Measurements from ENCODE around the gene C12orf42.
"Not testable (repeated sequence)": the region's sequence is repeated elsewhere in the genome, so short reads cannot be mapped to it uniquely, and the experiment has no call there.

Gene C12orf42

GRCh38 chr12:103498990-103499389, 3.2 kb upstream of the C12orf42 start:
- FAIRE-seq (no peak), DNase-seq (ENCODE audit: insufficient read length, low spot score) (no peak)

GRCh38 chr12:103494734-103495468, 867 bp downstream of the C12orf42 start:
- no peak for FAIRE-seq
- DNase-seq (ENCODE audit: insufficient read length, low spot score), result no peak

DNA sequence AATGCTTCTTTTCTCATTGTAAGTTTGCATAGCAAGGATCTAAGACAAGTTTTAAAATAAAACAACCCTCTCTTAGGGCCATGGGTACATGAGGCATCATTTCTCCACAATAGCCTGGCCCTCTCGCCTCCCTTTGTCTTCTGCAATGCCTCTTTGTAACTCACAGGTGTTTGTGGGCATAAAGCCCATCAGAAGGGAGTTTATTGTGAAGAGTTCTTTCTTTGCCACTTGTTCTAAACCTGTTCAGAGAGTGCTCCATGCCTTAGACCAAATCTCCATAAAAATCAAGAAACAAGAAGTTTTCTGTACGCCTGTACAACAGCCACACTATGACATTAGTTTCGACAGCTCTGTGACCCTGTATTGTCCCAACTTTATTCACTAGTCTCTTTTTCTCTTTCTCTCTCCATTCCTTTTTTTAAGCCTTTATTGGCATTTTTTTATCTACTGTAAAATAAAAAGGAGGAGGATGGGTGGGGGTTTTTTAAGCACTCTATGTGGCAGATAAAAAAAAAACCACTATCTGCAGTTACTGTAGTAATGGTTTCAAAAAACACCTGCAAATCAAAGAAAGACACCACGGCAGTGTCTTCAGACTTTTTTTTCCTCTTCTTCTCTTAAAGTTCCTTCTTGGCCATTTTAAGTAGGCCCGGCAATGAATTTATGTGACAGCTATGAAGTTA, 1.6 kb downstream of the C12orf42 start:
- FAIRE-seq, result no peak

DNA sequence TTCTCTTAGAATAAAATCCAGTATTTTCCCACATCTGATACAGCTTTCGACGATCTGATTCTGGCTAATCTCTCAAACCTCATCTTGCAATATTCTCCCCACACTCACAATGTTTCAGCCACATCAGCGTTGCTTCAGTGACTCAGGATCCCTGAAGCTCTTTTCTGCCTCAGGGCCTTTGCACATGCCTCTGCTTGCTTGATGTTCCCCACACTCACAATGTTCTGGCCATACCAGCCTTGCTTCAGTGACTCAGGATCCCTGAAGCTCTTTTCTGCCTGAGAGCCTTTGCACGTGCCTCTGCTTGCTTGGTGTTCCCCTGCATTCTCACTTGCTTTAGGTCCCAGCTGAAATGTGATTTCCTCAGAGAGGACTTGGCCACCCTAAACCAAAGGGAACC, 2.6 kb downstream of the C12orf42 start:
- no peak for FAIRE-seq

More for the DNA sequence above, 1.6 kb downstream of the C12orf42 start:
- DNase-seq (ENCODE audit: insufficient read length, low spot score), result no peak

GRCh38 chr12:103482365-103482764, 13.4 kb downstream of the C12orf42 start:
- DNase-seq (ENCODE audit: insufficient read length, low spot score), result no peak
- FAIRE-seq, result no peak

More for the DNA sequence above, 2.6 kb downstream of the C12orf42 start:
- no peak for DNase-seq (ENCODE audit: insufficient read length, low spot score)

- FAIRE-seq (no peak), DNase-seq (ENCODE audit: insufficient read length, low spot score) (no peak)
Measured at GRCh38 chr12:103475073-103475472, 20.7 kb downstream of the C12orf42 start.

GRCh38 chr12:103470664-103471063, 25.1 kb downstream of the C12orf42 start:
- no peak for DNase-seq (ENCODE audit: insufficient read length, low spot score)
- FAIRE-seq, result no peak

GRCh38 chr12:103469719-103470118, 26.0 kb downstream of the C12orf42 start:
- FAIRE-seq (no peak), DNase-seq (ENCODE audit: insufficient read length, low spot score) (no peak)

DNA sequence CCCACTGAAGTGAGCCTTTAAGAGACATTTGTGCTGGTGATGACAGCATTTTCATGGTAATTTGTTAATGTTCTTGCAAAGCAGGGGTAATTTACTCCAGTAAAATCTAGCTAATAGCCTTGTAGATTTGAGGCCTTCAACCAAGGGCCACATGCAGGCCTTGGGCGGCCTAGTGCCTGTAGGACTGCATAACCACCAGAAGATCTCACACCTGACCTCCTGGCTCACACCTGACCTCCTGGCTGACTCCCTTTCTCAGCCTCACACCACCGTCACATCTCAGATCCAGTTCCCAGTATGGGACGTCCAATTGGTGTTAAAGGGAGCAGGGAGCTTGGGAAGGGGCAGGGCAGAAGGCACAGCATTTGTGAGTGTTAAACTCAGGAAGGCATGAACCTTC, 26.9 kb downstream of the C12orf42 start:
- FAIRE-seq, result no peak
- no peak for DNase-seq (ENCODE audit: insufficient read length, low spot score)

GRCh38 chr12:103462675-103463074, 33.1 kb downstream of the C12orf42 start:
- no peak for DNase-seq (ENCODE audit: insufficient read length, low spot score)
- no peak for FAIRE-seq

DNA sequence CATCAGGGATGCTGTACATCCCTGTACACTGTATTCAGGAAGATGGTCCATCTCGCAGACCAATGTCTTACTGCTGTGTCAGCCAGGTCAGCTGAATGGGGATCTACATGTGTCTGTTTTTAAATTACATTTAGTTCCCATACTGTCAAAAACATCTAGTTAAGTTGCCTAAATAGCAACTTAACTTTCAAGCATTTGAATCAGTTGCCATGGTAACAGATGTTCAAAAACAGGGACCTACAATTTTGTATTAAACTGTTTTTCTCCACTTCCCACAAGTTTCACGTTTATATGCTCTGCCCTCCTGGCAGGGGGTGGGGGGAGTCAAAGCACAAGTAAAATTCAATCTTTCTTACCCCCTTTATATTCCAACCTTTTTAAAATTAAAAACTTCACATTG, 38.3 kb downstream of the C12orf42 start:
- DNase-seq (ENCODE audit: insufficient read length, low spot score), result no peak
- FAIRE-seq, result no peak

- FAIRE-seq (no peak), DNase-seq (ENCODE audit: insufficient read length, low spot score) (no peak)
Measured at GRCh38 chr12:103456006-103456405, 39.8 kb downstream of the C12orf42 start.

- FAIRE-seq, result no peak
- no peak for DNase-seq (ENCODE audit: insufficient read length, low spot score)
Measured at GRCh38 chr12:103455020-103455763, 40.6 kb downstream of the C12orf42 start.

DNA sequence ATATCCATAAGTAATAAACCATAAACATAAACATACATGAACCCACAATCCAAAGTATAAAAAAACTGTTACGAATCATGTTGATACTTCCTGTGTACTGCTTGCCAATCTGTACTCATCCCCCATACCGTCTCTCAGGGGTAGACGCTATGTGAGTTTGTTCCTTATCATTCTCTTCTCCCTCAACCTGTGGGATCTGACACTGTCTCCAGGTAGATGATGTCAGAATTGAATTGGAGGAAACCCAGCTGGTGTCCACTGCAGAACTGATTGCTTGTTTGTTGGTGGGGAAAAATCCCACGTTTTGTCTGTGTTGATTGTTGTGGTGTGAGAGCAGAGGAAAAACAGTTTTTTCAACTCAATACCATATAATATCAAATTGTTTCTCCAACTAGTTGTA, 50.8 kb downstream of the C12orf42 start:
- DNase-seq (ENCODE audit: insufficient read length, low spot score), result no peak
- no peak for FAIRE-seq

- DNase-seq (ENCODE audit: insufficient read length, low spot score) (no peak), FAIRE-seq (no peak)
Measured at GRCh38 chr12:103442822-103443221, 52.9 kb downstream of the C12orf42 start.

- DNase-seq (ENCODE audit: insufficient read length, low spot score) (no peak), FAIRE-seq (no peak)
Measured at GRCh38 chr12:103442182-103442555, 53.6 kb downstream of the C12orf42 start.

DNA sequence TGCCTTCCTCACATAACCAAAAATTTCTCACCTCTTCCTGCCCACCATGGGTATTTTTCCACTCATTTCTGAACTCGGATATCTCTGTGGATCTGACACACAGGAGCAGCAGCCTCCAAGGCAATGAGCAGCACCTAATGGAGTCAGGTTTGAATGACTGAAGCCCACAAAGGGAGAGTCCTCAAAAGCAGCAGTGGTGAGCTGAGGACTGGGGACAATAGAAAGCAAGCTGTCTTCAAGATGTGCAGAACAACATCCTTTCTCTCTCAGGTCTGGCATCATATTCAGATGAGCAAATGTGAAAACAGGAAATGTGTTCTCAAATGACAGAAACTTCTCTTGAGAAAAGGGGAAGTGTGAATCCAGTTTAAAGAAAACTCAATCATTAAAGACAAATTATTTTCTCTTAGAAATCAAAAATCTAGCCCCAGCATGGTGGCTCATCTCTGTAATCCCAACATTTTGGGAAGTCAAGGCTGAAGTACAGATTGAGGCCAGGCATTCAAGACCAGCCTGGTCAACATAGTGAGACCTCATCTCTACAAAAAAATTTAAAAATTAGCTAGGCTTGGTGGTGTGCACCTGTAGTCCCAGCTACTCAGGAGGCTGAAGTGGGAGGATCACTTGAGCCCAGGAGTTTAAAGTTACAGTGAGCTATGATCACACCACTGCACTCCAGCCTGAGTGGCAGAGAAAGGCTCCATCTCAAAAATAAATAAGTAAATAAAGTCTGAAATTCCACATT, 54.2 kb downstream of the C12orf42 start:
- FAIRE-seq, result no peak
- no peak for DNase-seq (ENCODE audit: insufficient read length, low spot score)

- FAIRE-seq; DNase-seq (ENCODE audit: insufficient read length, low spot score): not testable (repeated sequence)
Measured at GRCh38 chr12:103434165-103435105, 61.3 kb downstream of the C12orf42 start.

DNA sequence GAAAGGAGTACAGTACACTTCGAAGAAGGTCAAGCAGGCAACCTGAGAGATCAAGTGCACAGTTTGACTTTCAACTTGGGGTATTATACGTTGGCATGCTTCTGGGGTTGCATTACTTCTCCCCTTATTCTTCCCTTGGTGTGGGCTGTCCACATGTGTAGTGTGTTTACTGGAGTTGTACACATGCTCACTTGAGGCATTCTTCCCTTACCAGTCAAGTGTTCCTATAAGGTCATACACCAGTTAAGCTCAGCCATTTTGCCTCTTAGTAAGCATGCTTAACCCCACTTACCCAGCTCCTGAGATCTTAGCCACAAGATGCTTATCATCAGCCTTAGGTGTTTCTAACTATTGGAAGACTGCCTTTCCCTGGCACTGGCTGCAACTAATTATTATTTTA, 63.8 kb downstream of the C12orf42 start:
- no peak for FAIRE-seq

DNA sequence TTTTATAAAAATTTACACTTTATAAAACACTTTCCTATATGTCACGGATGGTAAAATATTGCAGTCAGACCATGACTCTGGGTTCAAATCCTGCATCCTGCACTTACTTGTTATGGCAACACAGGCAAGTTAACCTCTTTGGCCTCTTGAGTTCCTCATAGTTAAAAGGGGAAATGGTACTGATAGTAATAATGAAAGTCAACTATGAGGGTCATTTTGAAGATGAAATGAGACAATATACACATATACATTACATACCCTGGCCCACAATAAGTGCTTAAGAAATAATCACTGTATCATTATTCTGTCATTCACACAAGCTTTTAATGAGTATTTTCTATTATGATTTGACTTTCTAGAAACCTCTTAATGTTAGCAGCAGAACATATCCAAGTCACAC, 64.4 kb downstream of the C12orf42 start:
- DNase-seq (ENCODE audit: insufficient read length, low spot score), result no peak
- FAIRE-seq, result no peak

More for the DNA sequence above, 63.8 kb downstream of the C12orf42 start:
- no peak for DNase-seq (ENCODE audit: insufficient read length, low spot score)
